CD4-positive, alpha-beta T cell treated with Interferon alpha-2 for 1 hour (primary cell): ENCODE measurements around the gene MEF2D.

ENCODE experiments used
- DNase-seq, 2 donors: peaks; one replicate each; pipeline ENCODE4 v3.0.0-alpha.2; 2020 to 2022

MEF2D gene

GRCh38 chr1:156439777-156440183 lies 60.8 kb downstream of the MEF2D start:
- DNase-seq, result no peak

- no peak for DNase-seq
These were observed 61.4 kb downstream of the MEF2D start for GRCh38 chr1:156439036-156439776.

- no peak for DNase-seq
These were observed 62.1 kb downstream of the MEF2D start for GRCh38 chr1:156438278-156438987.

GRCh38 chr1:156437037-156437867 lies 63.3 kb downstream of the MEF2D start:
- DNase-seq, result no peak

GRCh38 chr1:156436141-156437036 lies 64.2 kb downstream of the MEF2D start:
- DNase-seq, result no peak

- peak; percentile 27 to 47 for DNase-seq
These were observed 64.9 kb downstream of the MEF2D start for GRCh38 chr1:156435545-156436140.

GRCh38 chr1:156434989-156435544 lies 65.5 kb downstream of the MEF2D start:
- DNase-seq, result no peak

GRCh38 chr1:156433602-156434001 lies 67.0 kb downstream of the MEF2D start:
- no peak for DNase-seq

GRCh38 chr1:156433032-156433431 lies 67.5 kb downstream of the MEF2D start:
- DNase-seq, result no peak

- no peak for DNase-seq
These were observed 67.9 kb downstream of the MEF2D start for GRCh38 chr1:156432669-156433018.

- no peak for DNase-seq
These were observed 68.6 kb downstream of the MEF2D start for GRCh38 chr1:156431769-156432668.

GRCh38 chr1:156431366-156431765 lies 69.2 kb downstream of the MEF2D start:
- no peak for DNase-seq

GRCh38 chr1:156430866-156431265 lies 69.7 kb downstream of the MEF2D start:
- no peak for DNase-seq

- DNase-seq, result no peak
These were observed 70.3 kb downstream of the MEF2D start for GRCh38 chr1:156430303-156430702.

GRCh38 chr1:156429313-156430060 lies 71.1 kb downstream of the MEF2D start:
- DNase-seq, result no peak

- no peak for DNase-seq
These were observed 71.8 kb downstream of the MEF2D start for GRCh38 chr1:156428746-156429288.

GRCh38 chr1:156427957-156428356 lies 72.6 kb downstream of the MEF2D start:
- DNase-seq, result no peak

GRCh38 chr1:156425943-156426342 lies 74.6 kb downstream of the MEF2D start:
- no peak for DNase-seq

- DNase-seq, result no peak
These were observed 75.7 kb downstream of the MEF2D start for GRCh38 chr1:156424806-156425432.
